HG02759 (cell line): ENCODE data around the gene UGT1A6.

Experiments used
- ATAC-seq: cut with Tn5 transposase; IDR thresholded peaks from one replicate; pipeline ENCODE4 v1.9.1; 2021; ENCODE audit warnings: mild to moderate bottlenecking, moderate library complexity; ENCODE audit not compliant: unreplicated experiment

UGT1A6 gene

GRCh38 chr2:233761040-233761769 is 68.5 kb downstream of the UGT1A6 start:
- no peak for ATAC-seq

- no peak for ATAC-seq
Measured at GRCh38 chr2:233764264-233764663, 71.6 kb downstream of the UGT1A6 start.

- no peak for ATAC-seq
Measured at GRCh38 chr2:233764761-233765160, 72.1 kb downstream of the UGT1A6 start.

GRCh38 chr2:233766416-233766815 is 73.7 kb downstream of the UGT1A6 start:
- ATAC-seq: no peak

- ATAC-seq: no peak
Measured at GRCh38 chr2:233768076-233768475, 75.4 kb downstream of the UGT1A6 start.

GRCh38 chr2:233769260-233769659 is 76.6 kb downstream of the UGT1A6 start:
- ATAC-seq: no peak

- no peak for ATAC-seq
Measured at GRCh38 chr2:233772153-233772552, 79.5 kb downstream of the UGT1A6 start.

GRCh38 chr2:233772583-233772982 is 79.9 kb downstream of the UGT1A6 start:
- ATAC-seq: no peak

- ATAC-seq: no peak
Measured at GRCh38 chr2:233773854-233774253, 81.2 kb downstream of the UGT1A6 start.

- no peak for ATAC-seq
Measured at GRCh38 chr2:233775414-233775813, 82.7 kb downstream of the UGT1A6 start.

GRCh38 chr2:233778030-233778429 is 85.3 kb downstream of the UGT1A6 start, which contains the start of gene MROH2A:
TSS of gene MROH2A (plus strand) at chr2:233778330. CDS start at chr2:233779359, 1,029 bp downstream.
- no peak for ATAC-seq

GRCh38 chr2:233779722-233780121 is 87.0 kb downstream of the UGT1A6 start:
- no peak for ATAC-seq

- no peak for ATAC-seq
Measured at GRCh38 chr2:233780771-233781170, 88.1 kb downstream of the UGT1A6 start.

GRCh38 chr2:233789554-233789953 is 96.9 kb downstream of the UGT1A6 start:
- ATAC-seq: no peak

- ATAC-seq: no peak
Measured at GRCh38 chr2:233791151-233791882, 98.6 kb downstream of the UGT1A6 start.

- ATAC-seq: no peak
Measured at GRCh38 chr2:233791883-233792329, 99.2 kb downstream of the UGT1A6 start.

GRCh38 chr2:233792720-233793119 is 100.0 kb downstream of the UGT1A6 start:
- no peak for ATAC-seq

- no peak for ATAC-seq
Measured at GRCh38 chr2:233793465-233794127, 100.9 kb downstream of the UGT1A6 start.

- no peak for ATAC-seq
Measured at GRCh38 chr2:233794128-233794658, 101.5 kb downstream of the UGT1A6 start.

GRCh38 chr2:233795735-233796171 is 103.1 kb downstream of the UGT1A6 start:
- ATAC-seq: no peak

- ATAC-seq: no peak
Measured at GRCh38 chr2:233796254-233796653, 103.6 kb downstream of the UGT1A6 start.
